GM21515 (cell line): ENCODE results near the gene TCAF1.

Experiments
- ATAC-seq: cut with Tn5 transposase; IDR thresholded peaks from one replicate; pipeline ENCODE4 v1.9.1; 2021; ENCODE audit not compliant: unreplicated experiment

The TCAF1 gene, protein sequence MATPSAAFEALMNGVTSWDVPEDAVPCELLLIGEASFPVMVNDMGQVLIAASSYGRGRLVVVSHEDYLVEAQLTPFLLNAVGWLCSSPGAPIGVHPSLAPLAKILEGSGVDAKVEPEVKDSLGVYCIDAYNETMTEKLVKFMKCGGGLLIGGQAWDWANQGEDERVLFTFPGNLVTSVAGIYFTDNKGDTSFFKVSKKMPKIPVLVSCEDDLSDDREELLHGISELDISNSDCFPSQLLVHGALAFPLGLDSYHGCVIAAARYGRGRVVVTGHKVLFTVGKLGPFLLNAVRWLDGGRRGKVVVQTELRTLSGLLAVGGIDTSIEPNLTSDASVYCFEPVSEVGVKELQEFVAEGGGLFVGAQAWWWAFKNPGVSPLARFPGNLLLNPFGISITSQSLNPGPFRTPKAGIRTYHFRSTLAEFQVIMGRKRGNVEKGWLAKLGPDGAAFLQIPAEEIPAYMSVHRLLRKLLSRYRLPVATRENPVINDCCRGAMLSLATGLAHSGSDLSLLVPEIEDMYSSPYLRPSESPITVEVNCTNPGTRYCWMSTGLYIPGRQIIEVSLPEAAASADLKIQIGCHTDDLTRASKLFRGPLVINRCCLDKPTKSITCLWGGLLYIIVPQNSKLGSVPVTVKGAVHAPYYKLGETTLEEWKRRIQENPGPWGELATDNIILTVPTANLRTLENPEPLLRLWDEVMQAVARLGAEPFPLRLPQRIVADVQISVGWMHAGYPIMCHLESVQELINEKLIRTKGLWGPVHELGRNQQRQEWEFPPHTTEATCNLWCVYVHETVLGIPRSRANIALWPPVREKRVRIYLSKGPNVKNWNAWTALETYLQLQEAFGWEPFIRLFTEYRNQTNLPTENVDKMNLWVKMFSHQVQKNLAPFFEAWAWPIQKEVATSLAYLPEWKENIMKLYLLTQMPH

DNA sequence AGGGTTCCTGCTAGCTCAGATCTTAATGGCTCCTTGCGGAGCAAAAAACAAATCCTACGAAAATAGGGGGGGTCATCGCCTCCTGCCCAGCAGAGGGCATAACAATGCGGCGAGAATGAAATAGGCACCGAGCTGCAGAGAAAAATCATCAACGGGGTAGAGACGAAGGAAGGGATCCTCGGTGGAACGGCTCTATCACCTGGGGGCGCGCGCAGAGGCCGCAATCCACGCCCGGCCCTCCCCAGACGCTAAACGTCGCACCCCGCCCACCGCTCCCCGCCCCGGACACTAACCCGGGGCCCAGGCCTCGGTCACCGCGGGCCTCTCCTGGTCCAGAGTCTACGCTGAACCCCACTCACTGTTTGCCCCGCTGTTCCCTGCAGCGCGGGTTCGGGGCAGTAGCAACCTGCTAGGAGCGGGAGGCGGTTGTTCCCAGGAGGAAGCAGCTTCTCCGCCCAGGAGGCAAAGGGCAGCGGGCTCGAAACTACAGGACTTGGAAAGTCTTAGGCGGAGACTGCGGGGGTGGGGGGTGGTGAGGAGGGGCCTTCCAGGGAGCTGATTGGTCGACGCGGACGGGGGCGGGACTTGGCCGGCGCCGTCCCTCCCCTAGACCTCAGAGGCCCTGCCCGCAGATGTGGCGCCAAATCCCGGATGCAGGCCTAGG lies at the start of gene TCAF1:
Gene TCAF1, minus strand, starts transcription at position 509 of the 664 bp plus-strand sequence. CDS start 25,568 bp downstream, outside the sequence.
- ATAC-seq, result peak; percentile 95

DNA sequence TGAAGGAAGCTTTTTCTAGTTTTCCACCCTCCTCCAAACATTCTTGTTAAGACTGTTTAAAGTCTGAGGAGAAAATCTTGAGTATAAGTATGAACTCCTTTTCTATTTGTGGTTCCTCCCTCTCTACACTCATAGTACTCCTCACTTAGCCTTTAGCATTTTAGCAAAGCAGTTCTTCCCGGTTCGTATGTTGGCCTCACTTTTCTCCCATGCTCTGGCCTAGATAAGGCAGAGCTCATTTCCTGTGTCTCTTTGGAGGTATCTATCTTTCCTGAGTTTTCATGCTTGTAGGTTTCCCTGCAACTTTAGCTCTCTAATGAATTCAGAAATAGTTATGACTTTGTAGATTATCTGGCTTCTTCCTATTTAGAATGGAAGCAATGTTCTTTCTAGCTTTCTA lies 46.8 kb upstream of the TCAF1 start:
- no peak for ATAC-seq

DNA sequence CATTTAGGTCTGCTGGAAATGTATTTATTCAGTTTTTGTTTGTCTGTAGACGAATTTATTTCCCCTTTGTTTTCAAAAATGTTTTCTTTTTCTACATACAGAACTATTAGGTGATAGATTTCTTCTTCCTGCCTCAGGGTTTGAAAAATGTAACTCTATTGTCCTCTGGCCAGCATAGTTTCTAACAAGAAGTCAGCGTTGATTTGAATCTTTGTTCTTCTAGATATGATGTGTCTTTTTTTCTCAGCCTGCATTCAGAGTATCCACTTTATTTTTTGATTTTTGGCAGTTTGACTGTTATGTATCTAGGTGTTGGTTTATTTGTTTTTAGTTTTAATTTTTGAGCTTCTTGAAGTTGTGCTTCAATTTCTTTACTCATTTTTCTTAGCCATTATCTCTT lies 45.1 kb upstream of the TCAF1 start:
- no peak for ATAC-seq

DNA sequence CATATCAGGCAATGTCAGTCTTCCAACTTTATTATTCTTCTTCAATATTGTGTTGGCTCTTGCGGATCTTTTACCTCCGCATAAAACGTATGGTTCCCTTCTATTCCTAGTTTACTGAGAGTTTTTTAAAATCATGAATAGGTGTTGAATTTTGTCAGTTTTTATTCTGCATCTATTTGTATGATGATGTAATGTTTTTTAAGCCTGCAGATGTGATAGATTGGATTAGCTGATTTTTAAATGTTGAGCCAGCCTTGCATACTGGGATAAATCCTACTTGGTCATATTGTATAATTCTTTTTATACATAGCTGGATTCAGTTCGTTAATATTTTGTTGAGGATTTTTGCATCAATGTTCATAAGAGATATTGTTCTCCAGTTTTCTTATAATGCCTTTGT lies 43.4 kb upstream of the TCAF1 start:
- no peak for ATAC-seq

DNA sequence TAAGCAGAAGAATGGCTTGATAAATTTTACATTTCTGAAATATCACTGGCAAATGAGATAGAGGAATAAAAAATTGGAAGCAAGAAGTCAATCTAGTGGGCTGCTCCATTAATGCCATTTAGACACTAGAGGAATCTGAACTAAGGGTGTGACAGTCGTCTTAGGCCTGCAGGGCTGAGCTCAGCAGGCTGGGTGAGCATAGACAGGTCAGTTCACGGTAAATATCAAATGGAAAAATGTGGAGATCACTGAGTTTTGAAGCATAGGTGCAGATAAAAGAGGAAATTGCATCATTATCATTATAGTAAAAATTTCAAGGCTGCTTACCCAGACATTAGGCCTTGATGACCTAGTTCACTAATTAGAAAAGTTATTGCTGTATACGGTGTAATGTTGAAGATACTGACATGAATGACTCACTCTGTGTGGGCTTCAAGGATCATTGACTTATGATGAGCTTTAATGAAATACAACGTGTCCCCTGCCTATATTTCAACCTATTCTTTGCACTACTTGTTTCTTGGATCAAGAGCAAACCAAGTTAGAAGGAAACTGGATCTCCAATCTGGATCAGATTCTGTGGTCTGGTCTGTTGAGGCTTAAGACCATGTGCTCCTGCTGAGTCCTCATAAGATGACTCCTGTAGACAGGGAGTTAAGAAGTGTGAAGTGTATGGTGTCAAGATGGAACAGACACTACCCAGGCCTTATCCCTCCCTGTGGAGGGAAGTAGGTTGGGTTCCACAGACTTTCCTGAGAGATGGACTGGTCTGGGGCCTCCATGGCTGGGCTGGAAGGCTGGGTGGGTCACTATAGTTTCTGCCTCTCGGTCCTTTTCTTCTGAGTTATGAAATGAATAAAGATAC lies 36.6 kb upstream of the TCAF1 start:
- ATAC-seq, result no peak

DNA sequence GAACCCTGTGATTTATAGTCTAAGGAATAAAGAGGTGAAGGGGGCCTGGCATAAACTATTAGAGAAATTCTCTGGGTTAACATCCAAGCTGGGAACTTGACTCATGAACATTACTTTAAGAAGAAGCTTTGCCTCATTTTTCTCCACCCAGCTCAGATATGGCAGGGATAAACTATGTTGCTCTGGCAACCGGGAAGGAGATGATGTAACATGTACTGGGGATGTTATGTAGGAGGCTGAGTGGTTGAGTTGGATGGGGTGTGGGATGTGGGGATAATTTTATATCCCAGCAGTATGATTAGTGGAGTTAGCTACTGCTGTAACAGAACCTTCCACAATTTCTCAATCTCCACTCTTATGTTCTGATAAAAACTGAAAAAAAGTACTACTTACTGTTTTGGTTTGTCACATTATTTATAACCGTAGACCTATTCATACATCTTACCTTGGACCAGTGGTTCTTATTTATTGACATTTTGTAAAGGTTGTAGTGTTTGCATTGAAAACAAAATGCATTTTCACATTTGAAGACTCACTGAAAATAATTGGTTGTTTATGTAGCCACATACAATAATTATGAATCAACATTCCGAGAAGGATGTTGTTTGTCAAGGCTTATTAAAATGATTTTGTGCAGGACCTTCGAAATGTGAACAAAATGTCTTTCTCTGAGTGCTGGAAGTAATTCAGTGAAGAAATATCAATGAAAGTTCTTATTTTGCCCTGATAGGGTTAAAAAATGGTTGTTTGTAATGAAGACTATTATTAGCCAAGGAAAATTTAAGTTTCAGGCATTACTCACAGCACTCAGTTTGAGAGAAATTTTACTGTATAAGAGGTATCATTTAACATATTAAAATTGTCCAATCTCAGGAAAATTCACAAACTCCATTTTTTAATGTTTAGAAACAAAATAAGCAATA lies 34.4 kb upstream of the TCAF1 start:
- no peak for ATAC-seq

DNA sequence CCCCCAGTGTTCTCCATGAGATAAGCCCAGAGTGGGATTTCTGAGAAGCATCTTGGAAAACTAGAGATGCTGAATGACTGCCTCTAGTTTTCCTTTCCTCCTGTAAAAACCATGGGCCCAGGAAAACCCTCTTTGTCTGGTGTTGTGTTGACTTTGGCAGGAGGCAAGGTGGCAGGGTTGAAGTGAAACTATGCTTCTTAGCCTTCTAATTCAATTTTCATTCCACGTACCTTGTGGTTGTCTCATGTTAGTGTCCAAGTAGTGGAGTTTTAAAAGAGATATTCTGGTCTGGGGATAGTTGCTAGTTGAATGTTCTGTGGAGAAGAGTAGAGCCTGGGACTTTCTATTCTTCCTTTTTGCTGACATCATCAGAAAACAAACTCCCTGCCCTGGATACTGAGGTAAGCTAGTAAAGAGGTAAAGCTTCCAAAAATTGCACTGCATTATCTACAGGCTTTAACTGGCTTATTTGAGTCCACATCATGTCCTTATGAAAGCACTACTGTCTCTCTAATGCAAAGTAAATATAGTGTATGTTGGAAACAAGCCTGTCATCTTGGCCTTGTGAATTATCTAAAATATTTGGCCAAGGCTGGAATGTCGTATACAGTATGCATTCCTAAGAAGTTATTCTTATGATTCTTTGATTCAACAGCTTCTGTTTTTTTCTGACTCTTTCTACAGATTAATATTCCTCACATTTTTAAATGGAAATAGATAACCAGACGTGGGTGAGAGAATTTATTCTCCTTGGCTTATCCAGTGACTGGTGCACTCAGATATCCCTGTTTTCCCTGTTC lies 32.8 kb upstream of the TCAF1 start, which contains the start of gene OR2F2:
Gene OR2F2, plus strand, starts transcription at position 708 of the 800 bp plus-strand sequence. Its CDS starts 0 bp downstream, at position 708.
- ATAC-seq, result no peak

DNA sequence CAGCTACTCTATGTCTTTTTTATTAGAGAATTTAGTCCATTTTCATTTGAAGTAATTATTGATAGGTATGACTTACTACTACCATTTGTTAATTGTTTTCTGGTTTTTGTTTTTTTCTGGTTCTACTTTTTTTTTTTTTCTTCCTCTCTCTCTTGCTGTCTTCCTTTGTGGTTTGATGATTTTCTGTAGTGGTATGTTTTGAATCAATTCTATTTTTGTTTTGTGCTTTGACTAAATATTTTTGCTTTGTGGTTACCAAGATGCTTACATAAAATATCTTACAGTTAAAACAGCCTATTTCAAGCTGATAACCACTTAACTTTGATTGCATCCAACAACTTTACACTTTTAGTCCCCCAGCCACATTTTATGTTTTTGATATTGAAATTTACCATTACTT lies 29.8 kb upstream of the TCAF1 start:
- ATAC-seq, result no peak

DNA sequence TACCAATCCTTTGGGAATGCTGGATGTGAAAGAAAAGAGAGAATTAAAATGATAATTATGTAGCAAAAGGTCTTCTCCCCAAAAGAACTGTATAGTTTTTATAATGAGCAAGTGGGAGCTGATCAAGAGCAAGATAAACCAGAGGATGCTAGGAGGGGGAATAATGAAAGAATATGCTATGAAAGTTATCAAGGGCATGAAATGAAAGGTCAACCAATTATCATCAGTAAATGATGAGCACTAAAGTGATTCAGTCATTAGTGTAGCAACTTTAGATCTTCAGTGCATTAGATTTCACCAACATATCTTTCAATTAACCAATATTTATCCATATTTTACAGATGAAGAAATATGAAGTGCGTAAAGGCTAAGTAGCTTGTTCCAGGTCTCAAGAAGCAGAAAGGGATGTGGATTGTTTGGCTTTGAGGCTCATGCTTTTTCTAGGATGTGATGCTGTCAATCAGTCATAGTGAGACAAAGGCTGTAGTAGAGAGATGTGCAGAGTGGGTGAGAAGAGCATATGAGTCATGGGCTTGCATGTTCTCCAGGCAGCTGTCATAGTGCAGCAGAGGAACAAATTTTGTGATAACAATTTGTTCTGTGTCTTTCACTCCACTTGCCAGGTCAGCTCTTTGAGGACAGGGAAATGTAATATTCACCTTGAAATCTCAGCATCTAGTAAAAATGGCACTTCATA lies 27.4 kb upstream of the TCAF1 start:
- ATAC-seq, result no peak

DNA sequence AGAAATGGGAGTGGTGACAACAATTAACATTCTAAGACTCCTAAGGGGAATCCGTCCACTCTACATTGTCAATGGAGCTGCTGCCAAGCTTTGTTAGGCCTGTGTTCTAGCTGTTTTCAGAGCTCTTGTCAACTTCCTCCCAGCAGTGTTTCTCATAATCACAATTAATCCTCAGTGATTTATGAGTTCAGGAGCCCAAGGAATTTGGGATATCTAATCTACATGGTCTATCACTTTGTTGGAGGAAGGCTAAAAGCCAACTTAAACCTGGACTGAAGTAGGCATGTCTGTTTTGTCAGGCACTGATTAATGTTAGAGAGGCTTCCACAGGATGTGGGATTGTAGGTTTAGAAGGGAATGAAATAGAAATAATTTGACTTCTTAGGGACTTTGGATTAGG lies 22.9 kb upstream of the TCAF1 start:
- no peak for ATAC-seq

DNA sequence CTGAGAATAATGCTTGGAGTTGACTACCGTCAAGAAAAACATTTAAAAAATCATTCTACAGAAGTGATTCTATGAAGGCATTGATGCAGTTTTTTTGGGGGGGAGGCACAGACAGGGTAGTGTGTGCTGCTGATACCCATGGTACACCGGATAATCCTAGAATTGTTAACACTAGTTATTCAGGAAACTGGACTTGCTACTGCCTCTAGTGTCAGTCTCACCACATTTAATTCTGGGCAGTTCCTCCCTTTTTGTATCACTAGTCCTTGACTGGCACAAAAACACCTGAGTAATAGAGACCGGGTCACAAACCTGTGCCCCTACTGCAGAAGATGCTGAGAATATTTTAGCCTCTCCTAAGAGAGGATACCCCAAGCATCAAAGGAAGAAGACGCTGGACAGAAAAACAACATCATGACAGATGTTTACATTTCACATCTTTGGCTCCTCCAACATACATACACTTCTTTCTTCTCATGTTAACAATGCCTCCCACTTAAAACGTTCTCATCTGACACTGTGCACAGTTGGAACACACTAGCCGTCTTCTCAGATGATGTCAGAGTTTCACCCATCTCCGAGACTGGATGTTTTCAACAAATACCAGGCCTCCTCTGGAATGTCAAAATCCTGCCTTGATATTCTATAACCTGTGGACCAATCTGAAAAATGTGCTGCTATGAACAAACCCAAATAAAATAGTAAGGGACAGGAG lies 13.1 kb upstream of the TCAF1 start:
- no peak for ATAC-seq

DNA sequence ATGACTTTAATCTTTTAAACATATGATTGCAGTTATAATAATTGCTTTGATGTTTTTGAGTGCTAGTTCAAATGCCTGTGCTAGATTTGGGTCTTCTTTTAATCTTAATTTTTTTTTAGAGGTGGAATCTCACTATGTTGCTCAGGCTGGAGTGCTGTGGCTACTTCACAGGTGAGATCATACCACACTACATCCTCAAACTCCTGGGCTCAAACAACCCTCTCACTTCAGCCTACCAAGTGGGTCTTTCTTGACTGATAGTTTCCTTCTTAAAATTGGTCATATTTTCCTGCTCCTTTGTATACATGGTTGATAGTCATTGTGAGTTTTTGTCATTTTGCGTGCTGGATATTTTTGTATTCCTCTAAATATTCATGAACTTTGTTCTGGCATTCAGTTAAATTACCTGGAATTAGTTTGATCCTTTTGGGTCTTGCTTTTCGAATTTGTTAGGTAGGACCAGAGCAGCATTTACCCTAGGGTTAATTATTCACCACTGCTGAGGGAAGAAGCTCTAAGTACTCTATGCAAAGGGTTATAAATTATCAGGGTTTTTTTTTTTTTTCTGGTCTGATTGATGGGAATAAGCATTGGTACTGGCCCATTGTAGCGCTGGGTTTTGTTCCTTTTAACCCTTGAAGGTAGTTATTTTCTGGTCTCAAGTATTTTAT lies 12.1 kb upstream of the TCAF1 start:
- ATAC-seq, result no peak

DNA sequence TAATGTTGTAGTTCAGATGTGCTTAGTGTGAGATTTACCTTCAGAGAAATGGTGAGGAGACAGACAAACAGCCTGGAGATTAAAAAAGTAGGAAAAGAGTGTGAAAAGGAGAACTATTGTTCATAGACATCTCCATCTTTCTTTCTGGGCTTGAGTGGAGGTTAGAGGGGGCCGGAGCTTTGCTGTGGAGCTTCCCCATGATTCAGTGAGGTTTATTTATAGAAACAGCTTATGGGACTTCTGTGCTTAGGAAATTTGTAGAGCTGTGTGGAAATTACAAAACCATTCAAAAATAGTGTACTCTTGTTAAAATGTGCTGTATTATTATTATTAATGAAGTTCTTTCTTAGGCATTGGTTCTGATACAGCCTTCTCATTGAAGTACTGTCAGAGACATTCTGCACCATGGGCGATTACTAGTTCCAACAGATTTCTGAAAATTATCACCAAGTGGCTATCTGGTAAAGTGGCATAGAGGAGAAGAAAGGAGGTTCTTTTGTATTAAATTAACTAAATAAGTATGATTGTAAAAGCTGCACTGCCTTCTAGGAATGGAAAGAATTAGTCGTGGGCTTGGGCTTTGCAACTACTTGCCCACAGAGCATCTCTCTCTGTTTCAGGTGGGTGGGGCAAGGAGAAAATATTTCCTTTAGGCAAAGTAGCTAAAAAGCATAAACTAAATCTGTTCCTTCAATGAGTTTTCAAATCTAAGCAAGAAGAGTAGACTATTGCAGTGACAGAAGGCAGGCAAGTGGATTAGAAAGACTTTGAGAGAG lies 8.7 kb upstream of the TCAF1 start:
- ATAC-seq, result no peak

DNA sequence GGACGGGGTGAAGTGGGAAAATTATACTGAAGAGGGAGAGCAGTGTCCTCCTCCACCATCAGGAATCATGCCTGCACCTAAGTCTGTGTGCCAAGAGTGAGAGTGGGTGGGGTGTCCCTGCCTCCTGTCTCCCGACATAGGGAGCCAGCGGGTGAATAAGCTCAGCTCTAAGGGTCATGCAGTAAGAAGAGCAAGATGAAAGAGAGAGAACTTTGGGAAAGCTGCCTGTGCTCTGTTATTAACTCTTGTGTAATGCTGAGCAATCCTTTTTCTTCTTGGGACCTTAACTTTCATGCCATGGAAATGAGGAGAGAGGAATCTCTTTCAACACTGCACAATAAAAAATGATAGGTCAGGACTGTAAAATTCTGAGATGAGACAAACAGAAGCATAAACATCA lies 7.9 kb upstream of the TCAF1 start:
- no peak for ATAC-seq

DNA sequence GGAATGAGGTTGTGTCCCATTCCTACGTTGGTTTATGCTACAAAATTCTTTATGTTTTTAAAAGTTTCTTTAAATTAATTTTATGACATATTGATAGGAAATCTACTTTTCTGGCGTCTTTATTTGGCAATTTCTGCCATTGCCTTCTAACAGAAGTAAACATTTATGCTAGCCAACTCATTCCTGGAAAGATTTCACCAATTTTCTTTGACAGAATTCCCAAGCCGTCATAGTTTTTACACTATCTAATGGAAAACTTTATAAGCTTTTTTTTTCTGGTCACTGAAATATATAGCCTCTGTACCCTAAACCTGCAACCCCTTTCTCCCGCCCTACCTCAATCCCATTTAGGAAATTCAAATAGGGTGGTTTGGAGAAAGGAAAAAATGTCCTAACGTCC lies 6.1 kb upstream of the TCAF1 start:
- ATAC-seq, result no peak

DNA sequence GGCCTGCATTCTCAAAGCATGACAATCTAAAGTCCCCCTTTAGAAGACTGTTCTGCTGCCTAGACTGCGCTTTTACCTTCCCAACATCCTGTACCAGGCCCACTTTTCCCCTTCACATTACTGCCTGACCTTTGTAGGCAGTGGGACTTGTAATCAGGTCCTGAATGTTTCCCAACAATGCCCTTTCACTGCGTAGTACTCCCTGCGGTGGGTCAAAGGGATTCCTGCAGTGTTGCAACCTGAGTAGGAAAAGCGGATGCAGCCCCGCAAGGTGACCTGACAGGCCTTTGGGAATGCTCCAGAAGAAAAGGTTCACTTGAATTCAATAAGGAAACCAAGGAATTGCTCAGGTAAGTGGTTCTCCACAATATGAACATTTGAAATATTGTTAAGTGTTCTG lies 4.9 kb upstream of the TCAF1 start:
- ATAC-seq, result no peak
